IPS DF 4.7 (cell line): ENCODE measurements around the gene VARS2.

Experiments used
- DNase-seq: peaks from one replicate; pipeline ENCODE4 v3.0.0-alpha.2; 2013; ENCODE audit warnings: low spot score; ENCODE audit errors: extremely low read depth

The VARS2 gene

GRCh38 chr6:30884521-30885480 is 29.2 kb upstream of the VARS2 start:
- no peak for DNase-seq

DNA sequence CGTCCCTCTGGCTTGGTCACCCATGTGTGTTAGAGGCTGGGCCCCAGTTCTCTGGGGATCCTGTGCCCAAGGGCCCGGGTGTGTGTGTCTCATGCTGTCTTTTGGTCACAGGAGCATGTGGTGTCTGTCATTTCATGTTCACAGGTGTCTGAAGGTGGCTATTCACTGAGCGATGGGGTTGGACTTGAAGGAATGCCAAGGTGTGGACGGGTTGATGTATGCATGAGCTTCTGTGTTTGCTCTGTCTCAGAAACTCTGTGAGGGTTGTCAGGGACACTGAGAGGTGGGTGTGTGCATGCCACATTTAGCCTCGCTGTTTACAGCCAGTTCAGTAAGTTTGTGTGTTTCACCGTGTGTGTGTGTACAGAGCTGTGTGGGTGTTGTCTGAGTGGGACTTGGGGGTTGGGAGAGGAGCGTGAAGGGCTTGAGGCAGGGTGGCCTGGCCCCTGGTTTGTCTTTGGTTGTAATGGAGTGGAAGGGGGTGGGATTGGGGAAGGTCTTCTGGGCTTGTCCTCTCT is 28.5 kb upstream of the VARS2 start:
- no peak for DNase-seq

- DNase-seq, result peak; percentile 91
Measured at GRCh38 chr6:30885999-30886896, 27.8 kb upstream of the VARS2 start.

DNA sequence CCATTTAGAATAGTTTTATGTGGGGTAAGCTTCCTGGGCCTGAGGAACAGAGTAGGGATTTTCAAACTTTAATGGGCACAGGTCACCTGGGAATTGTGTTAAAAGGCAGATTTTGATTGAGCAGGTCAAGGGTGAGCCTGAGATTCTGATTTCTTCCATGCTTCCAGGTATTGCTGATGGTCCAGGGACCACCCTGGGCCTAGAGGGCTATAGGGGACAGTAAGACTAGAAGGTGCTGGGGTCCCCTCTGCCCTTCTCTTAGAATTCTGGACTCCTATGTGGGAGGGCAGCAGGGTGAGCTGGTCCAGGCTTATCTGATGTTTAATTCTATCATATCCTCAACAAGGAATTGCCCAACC is 27.2 kb upstream of the VARS2 start:
- no peak for DNase-seq

DNA sequence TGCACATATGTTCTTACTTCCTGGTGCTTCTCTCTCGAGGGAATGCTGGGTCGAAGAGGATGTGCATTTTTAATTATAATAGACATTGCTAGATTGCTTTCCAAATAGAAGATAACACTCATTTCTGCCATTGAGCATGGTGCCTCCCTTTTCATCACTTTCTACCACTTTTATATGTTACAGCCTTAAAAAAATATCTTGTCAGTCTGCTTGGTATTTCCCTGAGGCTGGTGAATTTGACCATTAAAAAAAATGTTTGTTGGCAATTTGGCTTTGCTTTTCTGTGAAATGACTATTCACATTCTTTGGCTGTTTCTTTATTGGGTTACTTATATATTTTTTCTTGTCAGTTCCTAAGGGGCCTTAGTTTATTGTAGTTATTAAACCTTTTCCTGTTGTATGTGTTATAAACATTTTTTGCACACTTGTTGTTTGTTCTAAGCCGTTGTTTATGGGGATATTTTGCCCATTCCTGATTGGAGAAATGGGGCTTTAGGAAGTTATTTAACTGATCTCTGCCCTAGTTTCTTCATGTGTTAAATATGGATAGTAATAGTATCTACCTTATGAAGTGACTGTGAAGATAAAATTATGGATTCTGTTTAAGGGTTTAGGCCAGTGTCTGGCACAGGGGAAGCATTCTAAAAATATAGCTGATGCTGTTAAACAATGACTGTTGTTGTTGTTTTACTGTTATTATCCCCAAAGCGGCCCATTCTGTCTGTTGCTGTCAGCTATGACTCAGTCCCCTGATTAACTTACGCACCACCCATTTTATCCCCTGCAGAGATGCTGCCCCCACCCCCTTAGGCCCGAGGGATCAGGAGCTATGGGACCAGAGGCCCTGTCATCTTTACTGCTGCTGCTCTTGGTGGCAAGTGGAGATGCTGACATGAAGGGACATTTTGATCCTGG is 25.9 kb upstream of the VARS2 start:
- DNase-seq, result no peak

GRCh38 chr6:30888816-30889495 is 25.1 kb upstream of the VARS2 start:
- no peak for DNase-seq

- DNase-seq, result no peak
Measured at GRCh38 chr6:30889496-30889885, 24.5 kb upstream of the VARS2 start.

- no peak for DNase-seq
Measured at GRCh38 chr6:30889921-30890645, 24.0 kb upstream of the VARS2 start.

DNA sequence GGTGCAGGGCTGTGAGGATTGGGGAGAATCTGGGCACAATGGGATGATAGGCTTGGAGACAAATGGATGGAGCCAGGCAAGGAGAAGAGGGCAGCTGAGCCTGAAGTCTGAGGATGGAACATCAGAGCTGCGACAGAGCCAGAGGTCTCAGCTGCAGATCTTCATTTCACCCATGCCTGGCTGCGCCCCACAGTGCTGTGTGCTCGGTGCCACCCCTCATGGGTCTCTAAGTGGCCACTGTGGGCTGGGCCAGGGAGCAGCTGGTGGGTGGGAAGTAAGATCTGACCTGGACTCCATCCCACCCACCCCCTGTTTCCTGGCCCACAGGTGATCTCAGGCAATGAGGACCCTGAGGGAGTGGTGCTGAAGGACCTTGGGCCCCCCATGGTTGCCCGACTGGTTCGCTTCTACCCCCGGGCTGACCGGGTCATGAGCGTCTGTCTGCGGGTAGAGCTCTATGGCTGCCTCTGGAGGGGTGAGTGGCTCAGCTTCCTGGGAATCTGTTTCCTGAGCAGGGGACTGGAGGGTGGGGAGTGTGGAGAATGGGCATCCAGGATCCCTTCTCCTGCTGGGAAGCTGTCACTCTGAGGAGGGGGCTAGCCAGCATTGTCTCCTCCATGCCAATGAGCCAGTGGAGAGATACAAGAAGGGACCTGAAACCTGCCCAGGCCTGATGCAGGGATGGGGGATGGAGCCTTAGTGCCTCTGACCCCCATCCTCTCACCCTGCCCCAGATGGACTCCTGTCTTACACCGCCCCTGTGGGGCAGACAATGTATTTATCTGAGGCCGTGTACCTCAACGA is 23.2 kb upstream of the VARS2 start:
- DNase-seq, result no peak

DNA sequence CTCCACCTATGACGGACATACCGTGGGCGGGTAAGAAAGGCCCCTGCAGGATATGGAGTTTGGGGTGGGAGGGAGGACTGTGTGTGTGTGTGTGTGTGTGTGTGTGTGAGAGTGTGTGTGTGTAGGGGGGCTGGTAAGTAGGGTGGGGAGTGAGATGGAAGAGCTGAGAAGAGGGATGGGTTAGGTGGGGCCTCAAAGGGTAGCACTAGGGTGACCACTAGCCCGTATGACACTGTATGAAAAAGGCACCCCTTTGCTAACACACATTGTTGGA is 22.7 kb upstream of the VARS2 start:
- DNase-seq, result no peak

DNA sequence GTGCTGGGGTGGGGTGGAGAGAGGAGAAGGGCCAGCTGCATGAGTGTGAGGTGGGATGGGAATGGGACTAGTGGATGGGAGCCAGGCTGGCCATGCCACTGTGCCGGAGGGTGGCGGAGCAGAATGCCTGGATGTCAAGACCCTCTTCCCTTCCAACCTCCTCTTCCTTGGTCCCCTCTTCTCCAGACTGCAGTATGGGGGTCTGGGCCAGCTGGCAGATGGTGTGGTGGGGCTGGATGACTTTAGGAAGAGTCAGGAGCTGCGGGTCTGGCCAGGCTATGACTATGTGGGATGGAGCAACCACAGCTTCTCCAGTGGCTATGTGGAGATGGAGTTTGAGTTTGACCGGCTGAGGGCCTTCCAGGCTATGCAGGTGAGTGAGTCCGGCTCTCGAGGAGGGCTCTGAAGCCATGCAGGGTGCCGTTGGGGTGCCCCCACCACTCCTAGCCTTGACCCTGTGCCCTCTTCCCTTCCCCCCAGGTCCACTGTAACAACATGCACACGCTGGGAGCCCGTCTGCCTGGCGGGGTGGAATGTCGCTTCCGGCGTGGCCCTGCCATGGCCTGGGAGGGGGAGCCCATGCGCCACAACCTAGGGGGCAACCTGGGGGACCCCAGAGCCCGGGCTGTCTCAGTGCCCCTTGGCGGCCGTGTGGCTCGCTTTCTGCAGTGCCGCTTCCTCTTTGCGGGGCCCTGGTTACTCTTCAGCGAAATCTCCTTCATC is 22.1 kb upstream of the VARS2 start:
- DNase-seq, result no peak

- no peak for DNase-seq
Measured at GRCh38 chr6:30893001-30893591, 20.9 kb upstream of the VARS2 start.

DNA sequence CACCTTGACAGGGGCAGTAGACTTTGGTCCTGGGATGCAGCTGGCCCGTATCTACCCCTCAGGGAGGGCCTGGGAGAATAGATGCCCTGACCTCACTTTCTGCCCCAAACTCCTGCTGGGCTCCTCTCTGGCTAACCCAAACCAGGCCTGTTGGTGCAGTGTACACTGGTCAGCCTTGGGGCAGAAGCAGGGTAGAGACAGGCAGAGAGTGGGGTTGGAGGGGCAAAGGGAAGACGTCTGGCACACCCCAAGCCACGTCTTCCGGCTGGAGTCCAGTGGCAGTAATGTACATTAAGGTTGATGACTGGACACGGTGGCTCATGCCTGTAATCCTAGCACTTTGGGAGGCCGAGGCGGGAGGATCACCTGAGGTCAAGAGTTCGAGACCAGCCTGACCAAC is 20.4 kb upstream of the VARS2 start:
- no peak for DNase-seq

- DNase-seq, result no peak
Measured at GRCh38 chr6:30894381-30894780, 19.7 kb upstream of the VARS2 start.

DNA sequence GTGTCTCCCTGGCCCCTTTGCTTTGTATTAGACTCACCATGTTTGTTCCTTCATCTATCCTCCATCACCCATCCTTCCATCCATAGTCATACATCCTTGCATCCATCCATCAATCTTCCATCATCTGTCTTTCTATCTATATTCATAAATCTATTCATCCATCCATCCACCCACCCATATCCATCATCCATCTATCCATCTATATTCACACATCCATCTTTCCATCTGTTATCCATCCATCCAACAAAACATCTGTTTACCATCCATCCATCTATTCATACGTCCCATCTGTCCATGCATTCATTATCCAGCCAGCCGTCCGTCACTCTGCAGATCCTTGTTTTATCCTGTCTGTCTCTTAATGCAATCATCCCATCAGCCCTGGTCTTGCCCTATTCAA is 19.1 kb upstream of the VARS2 start:
- DNase-seq, result no peak

DNA sequence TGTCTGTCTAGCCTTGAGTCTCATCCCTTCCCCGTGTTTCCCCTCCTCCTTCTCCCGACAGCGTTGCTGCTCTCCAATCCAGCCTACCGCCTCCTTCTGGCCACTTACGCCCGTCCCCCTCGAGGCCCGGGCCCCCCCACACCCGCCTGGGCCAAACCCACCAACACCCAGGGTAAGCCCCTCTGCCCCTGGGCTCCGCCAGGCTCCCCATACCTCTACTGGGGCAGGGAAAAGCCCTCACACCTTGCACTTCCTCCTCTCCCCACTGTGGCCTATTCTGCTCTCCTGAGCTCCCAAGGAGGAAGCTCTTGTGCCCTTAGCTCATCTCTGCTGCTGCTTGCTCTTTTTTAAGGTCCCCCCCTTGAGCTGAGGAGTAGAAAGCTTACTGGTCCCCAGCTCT is 18.7 kb upstream of the VARS2 start:
- no peak for DNase-seq

DNA sequence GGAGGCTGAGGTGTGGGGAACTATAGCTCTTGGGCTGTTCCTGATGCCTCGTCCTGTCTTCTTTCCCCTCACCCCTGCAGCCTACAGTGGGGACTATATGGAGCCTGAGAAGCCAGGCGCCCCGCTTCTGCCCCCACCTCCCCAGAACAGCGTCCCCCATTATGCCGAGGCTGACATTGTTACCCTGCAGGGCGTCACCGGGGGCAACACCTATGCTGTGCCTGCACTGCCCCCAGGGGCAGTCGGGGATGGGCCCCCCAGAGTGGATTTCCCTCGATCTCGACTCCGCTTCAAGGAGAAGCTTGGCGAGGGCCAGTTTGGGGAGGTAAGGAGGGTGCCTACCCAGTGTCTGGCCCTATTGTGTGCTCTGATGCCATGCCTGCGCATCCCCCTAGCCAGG is 17.5 kb upstream of the VARS2 start:
- no peak for DNase-seq

- no peak for DNase-seq
Measured at GRCh38 chr6:30897882-30898281, 16.2 kb upstream of the VARS2 start.
